K562 (cell line): ENCODE data around the gene SIRT2. TPM values are rescaled to one million over a fixed set of nuclear protein-coding genes. Genes with fewer than 3 reads are reported as not detected.

Source experiments
- CBX8 ChIP-seq: fragments of 200-600 bp; sonication (generic); IDR thresholded peaks from 2 replicates; pipeline ENCODE4 v1.6.1; 2012; ENCODE audit warnings: borderline replicate concordance, mixed run types, low read depth, mild to moderate bottlenecking, moderate library complexity, mixed read lengths, low read length, control low read depth, inconsistent platforms; ENCODE audit not compliant: poor library complexity, severe bottlenecking; ENCODE audit errors: extremely low read depth
- EP400 ChIP-seq: fragments of 450-650 bp; IDR thresholded peaks from 2 replicates; pipeline ENCODE4 v1.6.1; 2017; ENCODE audit warnings: antibody characterized with exemption, mild to moderate bottlenecking, moderate library complexity
- FOXJ2 ChIP-seq: fragments of 200-800 bp; sonication (Bioruptor generic); IDR thresholded peaks from 2 replicates; pipeline ENCODE4 v1.6.1; 2016; ENCODE audit warnings: missing genetic modification characterization, missing compliant biosample characterization
- GATAD2A ChIP-seq: fragments of 450-650 bp; IDR thresholded peaks from 2 replicates; pipeline ENCODE4 v1.6.1; 2017
- NFXL1 ChIP-seq: fragments of 450-650 bp; formaldehyde crosslinking; IDR thresholded peaks from 2 replicates; pipeline ENCODE4 v1.4.0; 2021; ENCODE audit warnings: mild to moderate bottlenecking
- NUFIP1 ChIP-seq: fragments of 450-650 bp; IDR thresholded peaks from 2 replicates; pipeline ENCODE4 v1.6.1; 2018; ENCODE audit not compliant: partially characterized antibody
- RCOR1 ChIP-seq, 2 experiments: IDR thresholded peaks; 2 replicates each; pipeline ENCODE4 v1.6.1; 2012; ENCODE audit warnings: low read depth in 2 of 2, low read length in 2 of 2, borderline replicate concordance in 1 of 2, improper control_type of control experiment in 1 of 2
- SAFB2 ChIP-seq: fragments of 200-400 bp; formaldehyde crosslinking; IDR thresholded peaks from 2 replicates; pipeline ENCODE4 v1.6.1; 2018; ENCODE audit warnings: borderline replicate concordance, low read length, low read depth, moderate library complexity; ENCODE audit not compliant: severe bottlenecking
- SMAD3 ChIP-seq: fragments of 450-650 bp; formaldehyde crosslinking; conservative IDR thresholded peaks from 2 replicates; pipeline ENCODE4 v1.4.0; 2020; ENCODE audit warnings: mild to moderate bottlenecking
- STAT5A ChIP-seq: IDR thresholded peaks from 2 replicates; pipeline ENCODE4 v1.6.1; 2012; ENCODE audit warnings: low read length, inconsistent platforms, borderline replicate concordance
- ZBTB40 ChIP-seq, 2 experiments: fragments of 450-650 bp in 1 of 2; sonication (generic) in 1 of 2; formaldehyde crosslinking in 1 of 2; IDR thresholded peaks; 2 replicates each; pipeline versions ENCODE4 v1.7.1 to v1.9.0; 2016 to 2022; ENCODE audit warnings: inconsistent platforms in 1 of 2, mild to moderate bottlenecking in 1 of 2, missing genetic modification reagents in 1 of 2
- polyA plus RNA-seq, 8 experiments: library from polyadenylated mRNA; depleted of rRNA in 4 of 8; stranded (reverse) in 5 of 8; unstranded in 3 of 8; fragments of >200 nt; fragmentation: Nextera tagmentation in 2 of 8; fragmentation: Illumina TruSeq in 1 of 8; extraction: Ambion mirVana in 2 of 8; extraction: Trizol in 1 of 8; gene quantifications; 2 replicates each; pipeline versions ENCODE4 v1.2.1 to v1.2.3, GENCODE V29; 2011 to 2014; ENCODE audit warnings: inconsistent platforms in 1 of 8, missing spikeins in 1 of 8
- total RNA-seq, 7 experiments: library from RNA; depleted of rRNA in 6 of 7; stranded (reverse); fragments of >200 nt in 6 of 7; fragmentation: Illumina TruSeq in 2 of 7; extraction: Trizol in 2 of 7; gene quantifications; 2 replicates each; pipeline versions ENCODE4 v1.2.1 to v1.2.3, GENCODE V29; 2011 to 2021; ENCODE audit warnings: low replicate concordance in 1 of 7
- TF ChIP-seq, protein P1 (sequence below), 2 experiments: fragments of 450-650 bp; IDR thresholded peaks; 2 replicates each; pipeline ENCODE4 v1.6.1; 2018; ENCODE audit warnings: mild to moderate bottlenecking in 2 of 2, low read depth in 1 of 2; ENCODE audit not compliant: partially characterized antibody in 2 of 2

The SIRT2 gene
- total and polyA plus RNA-seq, 9 of the 15 experiments (the other 6 are each of a cell fraction or from before 2014, with no cell fraction given), result 2.3 to 35.2 (median 22.9) TPM

DNA sequence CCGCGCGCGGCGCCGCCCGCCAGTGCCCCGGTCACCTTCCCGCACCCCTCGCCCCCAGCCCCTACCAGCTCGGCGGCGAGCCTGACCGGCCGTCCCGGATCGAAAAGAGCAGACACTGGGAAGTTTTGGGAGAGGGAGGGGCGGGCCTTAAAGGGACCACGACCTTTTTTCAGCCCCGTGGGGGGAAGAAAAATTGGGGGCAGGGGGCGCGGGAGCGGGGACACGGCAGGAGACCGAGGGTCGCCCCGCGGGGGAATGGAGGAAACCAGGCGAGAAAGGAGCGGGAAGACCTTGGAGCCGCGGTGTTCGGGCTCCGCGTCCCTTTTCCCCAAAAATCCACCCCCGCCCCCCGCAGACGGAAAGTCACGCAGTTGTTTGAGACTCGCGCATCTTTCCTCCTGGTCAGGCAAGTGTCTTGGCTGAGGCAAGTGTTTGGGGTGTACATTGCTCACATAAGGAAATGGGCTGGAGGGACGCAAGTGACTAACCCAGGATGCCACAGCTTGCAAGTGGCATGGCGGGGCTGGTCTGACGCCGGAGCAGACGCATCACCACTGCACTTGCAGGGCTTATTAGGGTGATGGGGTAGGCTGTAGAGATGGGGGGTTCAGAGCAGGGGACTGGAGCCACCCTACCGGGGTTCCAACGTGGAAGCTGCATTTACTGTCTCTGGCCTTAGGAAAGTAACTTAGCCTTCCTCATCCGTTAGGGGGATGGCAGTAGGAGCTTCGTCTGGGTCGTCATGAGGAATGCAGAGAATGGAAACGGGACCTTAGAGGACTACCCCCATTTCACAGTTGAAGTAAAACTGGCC lies 47.0 kb downstream of the SIRT2 start (continued):
- TF ChIP-seq, protein P1, sequence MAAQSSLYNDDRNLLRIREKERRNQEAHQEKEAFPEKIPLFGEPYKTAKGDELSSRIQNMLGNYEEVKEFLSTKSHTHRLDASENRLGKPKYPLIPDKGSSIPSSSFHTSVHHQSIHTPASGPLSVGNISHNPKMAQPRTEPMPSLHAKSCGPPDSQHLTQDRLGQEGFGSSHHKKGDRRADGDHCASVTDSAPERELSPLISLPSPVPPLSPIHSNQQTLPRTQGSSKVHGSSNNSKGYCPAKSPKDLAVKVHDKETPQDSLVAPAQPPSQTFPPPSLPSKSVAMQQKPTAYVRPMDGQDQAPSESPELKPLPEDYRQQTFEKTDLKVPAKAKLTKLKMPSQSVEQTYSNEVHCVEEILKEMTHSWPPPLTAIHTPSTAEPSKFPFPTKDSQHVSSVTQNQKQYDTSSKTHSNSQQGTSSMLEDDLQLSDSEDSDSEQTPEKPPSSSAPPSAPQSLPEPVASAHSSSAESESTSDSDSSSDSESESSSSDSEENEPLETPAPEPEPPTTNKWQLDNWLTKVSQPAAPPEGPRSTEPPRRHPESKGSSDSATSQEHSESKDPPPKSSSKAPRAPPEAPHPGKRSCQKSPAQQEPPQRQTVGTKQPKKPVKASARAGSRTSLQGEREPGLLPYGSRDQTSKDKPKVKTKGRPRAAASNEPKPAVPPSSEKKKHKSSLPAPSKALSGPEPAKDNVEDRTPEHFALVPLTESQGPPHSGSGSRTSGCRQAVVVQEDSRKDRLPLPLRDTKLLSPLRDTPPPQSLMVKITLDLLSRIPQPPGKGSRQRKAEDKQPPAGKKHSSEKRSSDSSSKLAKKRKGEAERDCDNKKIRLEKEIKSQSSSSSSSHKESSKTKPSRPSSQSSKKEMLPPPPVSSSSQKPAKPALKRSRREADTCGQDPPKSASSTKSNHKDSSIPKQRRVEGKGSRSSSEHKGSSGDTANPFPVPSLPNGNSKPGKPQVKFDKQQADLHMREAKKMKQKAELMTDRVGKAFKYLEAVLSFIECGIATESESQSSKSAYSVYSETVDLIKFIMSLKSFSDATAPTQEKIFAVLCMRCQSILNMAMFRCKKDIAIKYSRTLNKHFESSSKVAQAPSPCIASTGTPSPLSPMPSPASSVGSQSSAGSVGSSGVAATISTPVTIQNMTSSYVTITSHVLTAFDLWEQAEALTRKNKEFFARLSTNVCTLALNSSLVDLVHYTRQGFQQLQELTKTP (IDR thresholded peaks at IDR 0.05; ENCODE audit: low read depth in 1 of 2, partially characterized antibody in 2 of 2), result no peak
- TF ChIP-seq NFXL1 (no peak), EP400 (no peak), STAT5A (no peak), ZBTB40 (IDR thresholded peaks at IDR 0.05) (no peak), ZBTB40 (CRISPR knock-in tag; IDR thresholded peaks at IDR 0.05) (no peak), SMAD3 (CRISPR knock-in tag) (no peak), CBX8 (no peak), GATAD2A (no peak), SAFB2 (no peak), RCOR1 (IDR thresholded peaks at IDR 0.05; ENCODE audit: borderline replicate concordance in 1 of 2, low read depth in 2 of 2, low read length in 2 of 2) (no peak), FOXJ2 (tag) (no peak), NUFIP1 (no peak)
